HEK293 (cell line): Measurements from ENCODE around the gene RLIM.

Experiments
- CTCF ChIP-seq: fragments of 450-650 bp; formaldehyde crosslinking; IDR thresholded peaks from 2 replicates; pipeline ENCODE4 v1.5.1; 2016; ENCODE audit warnings: missing biosample characterization, missing genetic modification characterization
- IKZF3 ChIP-seq: fragments of 450-650 bp; IDR thresholded peaks from 2 replicates; pipeline ENCODE4 v1.5.0; 2018; ENCODE audit warnings: missing biosample characterization, mild to moderate bottlenecking, missing genetic modification characterization, moderate library complexity
- INSM2 ChIP-seq: fragments of 450-650 bp; formaldehyde crosslinking; IDR thresholded peaks from 2 replicates; pipeline ENCODE4 v1.5.1; 2016; ENCODE audit warnings: missing biosample characterization, missing genetic modification characterization
- KLF8 ChIP-seq: fragments of 450-650 bp; formaldehyde crosslinking; IDR thresholded peaks from 2 replicates; pipeline ENCODE4 v1.5.1; 2016; ENCODE audit warnings: missing biosample characterization, missing genetic modification characterization
- KLF9 ChIP-seq: fragments of 450-650 bp; formaldehyde crosslinking; IDR thresholded peaks from 2 replicates; pipeline ENCODE4 v1.5.1; 2016; ENCODE audit warnings: missing biosample characterization, missing genetic modification characterization, low read depth
- TRIM28 ChIP-seq: IDR thresholded peaks from 2 replicates; pipeline ENCODE4 v1.6.1; 2011; ENCODE audit warnings: low read length, control low read depth, borderline replicate concordance
- YY1 ChIP-seq: fragments of 450-650 bp; formaldehyde crosslinking; IDR thresholded peaks from 2 replicates; pipeline ENCODE4 v1.5.1; 2018; ENCODE audit warnings: missing biosample characterization, missing genetic modification characterization
- ZBTB1 ChIP-seq: fragments of 450-650 bp; formaldehyde crosslinking; IDR thresholded peaks from 2 replicates; pipeline ENCODE4 v1.5.1; 2016; ENCODE audit warnings: missing biosample characterization, missing genetic modification characterization
- ZFP37 ChIP-seq: fragments of 450-650 bp; formaldehyde crosslinking; IDR thresholded peaks from 2 replicates; pipeline ENCODE4 v1.5.1; 2016; ENCODE audit warnings: missing biosample characterization, missing genetic modification characterization
- ZNF146 ChIP-seq: fragments of 450-650 bp; formaldehyde crosslinking; IDR thresholded peaks from 2 replicates; pipeline ENCODE4 v1.5.1; 2016; ENCODE audit warnings: missing biosample characterization, missing genetic modification characterization
- ZNF2 ChIP-seq: fragments of 450-650 bp; formaldehyde crosslinking; IDR thresholded peaks from 2 replicates; pipeline ENCODE4 v1.5.1; 2016; ENCODE audit warnings: missing biosample characterization, missing genetic modification characterization
- ZNF221 ChIP-seq: fragments of 450-650 bp; formaldehyde crosslinking; IDR thresholded peaks from 2 replicates; pipeline ENCODE4 v1.5.1; 2017; ENCODE audit warnings: missing biosample characterization, missing genetic modification characterization, borderline replicate concordance
- ZNF280D ChIP-seq: fragments of 450-650 bp; formaldehyde crosslinking; IDR thresholded peaks from 2 replicates; pipeline ENCODE4 v1.5.1; 2016; ENCODE audit warnings: missing biosample characterization, missing genetic modification characterization
- ZNF518A ChIP-seq: fragments of 450-650 bp; formaldehyde crosslinking; conservative IDR thresholded peaks from 2 replicates; pipeline ENCODE4 v1.5.1; 2016; ENCODE audit warnings: low read depth, missing biosample characterization, missing genetic modification characterization
- ZNF558 ChIP-seq: fragments of 450-650 bp; formaldehyde crosslinking; IDR thresholded peaks from 2 replicates; pipeline ENCODE4 v1.5.1; 2016; ENCODE audit warnings: missing biosample characterization, missing genetic modification characterization
- ZNF580 ChIP-seq: fragments of 450-650 bp; formaldehyde crosslinking; IDR thresholded peaks from 2 replicates; pipeline ENCODE4 v1.5.1; 2016; ENCODE audit warnings: missing biosample characterization, missing genetic modification characterization
- ZNF639 ChIP-seq: fragments of 450-650 bp; formaldehyde crosslinking; IDR thresholded peaks from 2 replicates; pipeline ENCODE4 v1.5.1; 2016; ENCODE audit warnings: missing biosample characterization, missing genetic modification characterization
- ZNF654 ChIP-seq: fragments of 450-650 bp; formaldehyde crosslinking; IDR thresholded peaks from 2 replicates; pipeline ENCODE4 v1.5.1; 2016; ENCODE audit warnings: low read depth, missing biosample characterization, missing genetic modification characterization
- ZNF837 ChIP-seq: fragments of 450-650 bp; formaldehyde crosslinking; IDR thresholded peaks from 2 replicates; pipeline ENCODE4 v1.5.1; 2016; ENCODE audit warnings: missing biosample characterization, missing genetic modification characterization
- ZSCAN30 ChIP-seq: fragments of 450-650 bp; IDR thresholded peaks from 2 replicates; pipeline ENCODE4 v1.5.1; 2018; ENCODE audit warnings: missing biosample characterization, mild to moderate bottlenecking, missing genetic modification characterization, moderate library complexity
- ZSCAN4 ChIP-seq: fragments of 450-650 bp; formaldehyde crosslinking; IDR thresholded peaks from 2 replicates; pipeline ENCODE4 v1.5.1; 2017; ENCODE audit warnings: missing biosample characterization, missing genetic modification characterization

RLIM gene

GRCh38 chrX:74550295-74550802 lies 64.1 kb downstream of the RLIM start (continued):
- TF ChIP-seq TRIM28, result 0 out of 2 replicates have a peak, but pooled peaks have one; percentile 24
- peak; percentile 99 for TF ChIP-seq ZNF654 (tag by site-specific recombination)
- peak; percentile 91 for TF ChIP-seq ZSCAN30 (tag by site-specific recombination)
- TF ChIP-seq IKZF3 (tag by site-specific recombination), result 0 out of 2 replicates have a peak, but pooled peaks have one; percentile 38
- peak; percentile 86 for TF ChIP-seq ZNF2 (tag by site-specific recombination)
- peak; percentile 69; the same call in 1 of the 2 replicates for TF ChIP-seq ZNF639 (tag by site-specific recombination)
- TF ChIP-seq ZNF518A (tag by site-specific recombination), result peak; percentile 25; the same call in 1 of the 2 replicates
- 0 out of 2 replicates have a peak, but pooled peaks have one; percentile 19 for TF ChIP-seq ZBTB1
- TF ChIP-seq KLF9 (tag by site-specific recombination), result 0 out of 2 replicates have a peak, but pooled peaks have one; percentile 12
- peak; percentile 92 for TF ChIP-seq ZNF580 (tag by site-specific recombination)
- TF ChIP-seq ZSCAN4, result 0 out of 2 replicates have a peak, but pooled peaks have one; percentile 35
- TF ChIP-seq ZNF146 (tag by site-specific recombination), result 0 out of 2 replicates have a peak, but pooled peaks have one; percentile 12
- no peak; the same call in 1 of the 2 replicates for TF ChIP-seq YY1
- peak; percentile 55 for TF ChIP-seq KLF8 (tag by site-specific recombination)
- no peak; the same call in 1 of the 2 replicates for TF ChIP-seq ZNF558 (tag by site-specific recombination)
- no peak for TF ChIP-seq ZNF221
- TF ChIP-seq ZFP37, result peak; percentile 72; the same call in 1 of the 2 replicates
- TF ChIP-seq INSM2 (tag by site-specific recombination), result peak; percentile 55; the same call in 1 of the 2 replicates
- TF ChIP-seq CTCF, result peak; percentile 99
- peak; percentile 63; the same call in 1 of the 2 replicates for TF ChIP-seq ZNF280D (tag by site-specific recombination)
- no peak for TF ChIP-seq ZNF837 (tag by site-specific recombination)
